Loucy (cell line): ENCODE results near the gene BPIFB3.

Experiments
- H2AFZ ChIP-seq: fragments of 200-600 bp; sonication (generic); 2 replicates; pipeline ENCODE4 v1.6.0; 2016; ENCODE audit warnings: antibody characterized with exemption, mild to moderate bottlenecking, low read length, moderate library complexity
- H3F3A ChIP-seq: fragments of 200-600 bp; 2 replicates; pipeline ENCODE4 v1.6.0; 2016; ENCODE audit warnings: antibody characterized with exemption, low read depth, mild to moderate bottlenecking
- H3K27me3 ChIP-seq: fragments of 200-600 bp; sonication (generic); 2 replicates; pipeline ENCODE4 v1.6.1; 2014; ENCODE audit warnings: low read length, mild to moderate bottlenecking; ENCODE audit not compliant: insufficient read depth, poor library complexity, severe bottlenecking
- H3K36me3 ChIP-seq: fragments of 200-600 bp; sonication (generic); 2 replicates; pipeline ENCODE4 v1.6.1; 2016; ENCODE audit warnings: low read length; ENCODE audit not compliant: insufficient read depth
- H3K4me1 ChIP-seq: fragments of 200-600 bp; sonication (generic); 2 replicates; pipeline ENCODE4 v1.5.1; 2014; ENCODE audit warnings: low read length, mild to moderate bottlenecking; ENCODE audit not compliant: insufficient read depth, poor library complexity, severe bottlenecking
- H3K4me2 ChIP-seq: fragments of 200-600 bp; sonication (generic); 2 replicates; pipeline ENCODE4 v1.6.0; 2014; ENCODE audit warnings: antibody characterized with exemption, low read length, low read depth, mild to moderate bottlenecking; ENCODE audit not compliant: poor library complexity, severe bottlenecking
- H3K4me3 ChIP-seq: fragments of 200-600 bp; sonication (generic); 2 replicates; pipeline ENCODE4 v1.5.1; 2014; ENCODE audit warnings: low read length, mild to moderate bottlenecking, mixed read lengths; ENCODE audit not compliant: poor library complexity, severe bottlenecking
- H3K79me2 ChIP-seq: fragments of 200-600 bp; sonication (generic); 2 replicates; pipeline ENCODE4 v1.6.1; 2014; ENCODE audit warnings: low read length; ENCODE audit not compliant: insufficient read depth
- H3K9ac ChIP-seq: fragments of 200-600 bp; sonication (generic); 2 replicates; pipeline ENCODE4 v1.6.0; 2014; ENCODE audit warnings: mild to moderate bottlenecking, low read depth, low read length, moderate library complexity; ENCODE audit not compliant: poor library complexity, severe bottlenecking
- H3K9me2 ChIP-seq: fragments of 200-600 bp; sonication (generic); replicated peaks from 2 replicates; pipeline ENCODE4 v1.6.1; 2016; ENCODE audit warnings: low read depth, low read length, mixed read lengths
- H3K9me3 ChIP-seq: fragments of 200-600 bp; sonication (generic); 2 replicates; pipeline ENCODE4 v1.6.1; 2014; ENCODE audit warnings: mild to moderate bottlenecking, antibody characterized with exemption, low read length, low read depth; ENCODE audit not compliant: insufficient read depth
- H4K20me1 ChIP-seq: fragments of 200-600 bp; sonication (generic); 2 replicates; pipeline ENCODE4 v1.6.0; 2014; ENCODE audit warnings: antibody characterized with exemption, low read length, mild to moderate bottlenecking; ENCODE audit not compliant: insufficient read depth, poor library complexity, severe bottlenecking
- EZH2phosphoT487 ChIP-seq: fragments of 200-600 bp; IDR thresholded peaks from 2 replicates; pipeline ENCODE4 v1.6.1; 2018; ENCODE audit warnings: antibody characterized with exemption, mild to moderate bottlenecking, moderate library complexity, borderline replicate concordance
- TF ChIP-seq, protein P1 (sequence below): fragments of 200-600 bp; sonication (generic); conservative IDR thresholded peaks from 2 replicates; pipeline ENCODE4 v1.5.1; 2014; ENCODE audit warnings: mild to moderate bottlenecking, antibody characterized with exemption, low read length

The BPIFB3 gene

GRCh38 chr20:33030076-33030475 is 23.6 kb upstream of the BPIFB3 start:
- no peak for TF ChIP-seq EZH2phosphoT487
- H3K9me3 ChIP-seq: no peaks in the 10 kb centered on the region
- no peak overlapping the region for H3K4me3 ChIP-seq
- H3F3A ChIP-seq: no peaks in the 10 kb centered on the region
- no peaks in the 10 kb centered on the region for H4K20me1 ChIP-seq
- H3K9ac ChIP-seq: no peak overlapping the region
- H3K36me3 ChIP-seq: no peaks in the 10 kb centered on the region
- no peak overlapping the region for H2AFZ ChIP-seq
- H3K4me2 ChIP-seq: no peak overlapping the region
- no peaks in the 10 kb centered on the region for H3K27me3 ChIP-seq
- no peaks in the 10 kb centered on the region for H3K4me1 ChIP-seq
- H3K79me2 ChIP-seq: no peaks in the 10 kb centered on the region
- H3K9me2 ChIP-seq: no peaks in the 10 kb centered on the region

DNA sequence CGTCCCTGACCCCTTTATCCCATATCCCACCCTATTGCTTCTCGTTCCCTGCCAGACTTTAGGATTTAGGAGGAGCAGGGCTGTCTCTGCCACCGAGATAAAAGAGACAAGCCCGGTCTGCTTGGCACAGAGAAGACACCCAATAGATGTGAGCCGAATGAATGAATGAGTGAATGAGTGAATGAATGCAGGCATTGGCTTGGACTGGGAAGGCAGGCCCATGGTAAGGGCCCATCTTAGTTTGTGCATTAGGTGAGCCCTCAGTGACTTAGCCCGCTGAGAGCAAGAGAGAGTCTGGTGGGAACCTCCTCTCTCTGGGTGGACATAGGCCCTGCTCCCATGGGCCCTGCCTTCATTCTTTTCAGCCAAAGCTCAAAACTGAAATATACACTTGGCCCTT is 23.1 kb upstream of the BPIFB3 start:
- no peaks in the 10 kb centered on the region for H4K20me1 ChIP-seq
- H3K9me2 ChIP-seq: no peaks in the 10 kb centered on the region
- no peaks in the 10 kb centered on the region for H3F3A ChIP-seq
- H3K4me1 ChIP-seq: no peaks in the 10 kb centered on the region
- no peak for TF ChIP-seq EZH2phosphoT487
- TF ChIP-seq, protein P1, sequence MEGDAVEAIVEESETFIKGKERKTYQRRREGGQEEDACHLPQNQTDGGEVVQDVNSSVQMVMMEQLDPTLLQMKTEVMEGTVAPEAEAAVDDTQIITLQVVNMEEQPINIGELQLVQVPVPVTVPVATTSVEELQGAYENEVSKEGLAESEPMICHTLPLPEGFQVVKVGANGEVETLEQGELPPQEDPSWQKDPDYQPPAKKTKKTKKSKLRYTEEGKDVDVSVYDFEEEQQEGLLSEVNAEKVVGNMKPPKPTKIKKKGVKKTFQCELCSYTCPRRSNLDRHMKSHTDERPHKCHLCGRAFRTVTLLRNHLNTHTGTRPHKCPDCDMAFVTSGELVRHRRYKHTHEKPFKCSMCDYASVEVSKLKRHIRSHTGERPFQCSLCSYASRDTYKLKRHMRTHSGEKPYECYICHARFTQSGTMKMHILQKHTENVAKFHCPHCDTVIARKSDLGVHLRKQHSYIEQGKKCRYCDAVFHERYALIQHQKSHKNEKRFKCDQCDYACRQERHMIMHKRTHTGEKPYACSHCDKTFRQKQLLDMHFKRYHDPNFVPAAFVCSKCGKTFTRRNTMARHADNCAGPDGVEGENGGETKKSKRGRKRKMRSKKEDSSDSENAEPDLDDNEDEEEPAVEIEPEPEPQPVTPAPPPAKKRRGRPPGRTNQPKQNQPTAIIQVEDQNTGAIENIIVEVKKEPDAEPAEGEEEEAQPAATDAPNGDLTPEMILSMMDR: no peak
- H3K9me3 ChIP-seq: no peaks in the 10 kb centered on the region
- H3K27me3 ChIP-seq: no peaks in the 10 kb centered on the region
- no peaks in the 10 kb centered on the region for H3K79me2 ChIP-seq
- H3K9ac ChIP-seq: no peak overlapping the region
- H3K36me3 ChIP-seq: no peaks in the 10 kb centered on the region
- H3K4me2 ChIP-seq: no peak overlapping the region
- H3K4me3 ChIP-seq: no peak overlapping the region
- H2AFZ ChIP-seq: no peak overlapping the region

DNA sequence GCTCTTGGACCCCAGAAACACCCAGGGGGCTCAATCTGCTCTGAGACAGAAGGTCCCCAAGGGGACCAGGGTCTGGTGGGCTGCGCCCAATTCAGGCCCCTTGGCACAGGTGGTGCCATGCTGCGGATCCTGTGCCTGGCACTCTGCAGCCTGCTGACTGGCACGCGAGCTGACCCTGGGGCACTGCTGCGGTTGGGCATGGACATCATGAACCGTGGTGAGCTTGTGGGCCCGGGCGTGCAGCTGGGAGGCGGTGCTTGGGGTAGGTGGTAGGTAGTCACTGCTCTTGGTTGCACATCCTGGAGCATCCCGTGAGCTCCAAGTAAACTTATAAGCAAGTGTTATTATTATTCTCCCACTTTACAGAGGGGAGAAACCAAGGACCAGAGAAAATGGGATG is 22.2 kb upstream of the BPIFB3 start, which contains the start of gene BPIFB6:
Gene BPIFB6, plus strand, starts transcription at position 118 of the 400 bp plus-strand sequence. Its CDS starts 0 bp downstream, at position 118.
- Histone ChIP-seq H3K4me2 (no peak within 1 kb of the TSS), H3F3A (no peaks in the 10 kb centered on the region), H3K4me1 (no peaks in the 10 kb centered on the region), H3K9ac (no peak within 1 kb of the TSS), H3K27me3 (no peaks in the 10 kb centered on the region), H4K20me1 (no peaks in the 10 kb centered on the region), H3K9me3 (no peaks in the 10 kb centered on the region), H2AFZ (no peak within 1 kb of the TSS), H3K36me3 (no peaks in the 10 kb centered on the region), H3K4me3 (no peak within 1 kb of the TSS), H3K79me2 (no peaks in the 10 kb centered on the region), H3K9me2 (no peaks in the 10 kb centered on the region)
- TF ChIP-seq EZH2phosphoT487: no peak
- TF ChIP-seq, protein P1: no peak

- no peak overlapping the region for H2AFZ ChIP-seq
- no peaks in the 10 kb centered on the region for H3K4me1 ChIP-seq
- TF ChIP-seq, protein P1: no peak
- no peak for TF ChIP-seq EZH2phosphoT487
- H3F3A ChIP-seq: no peaks in the 10 kb centered on the region
- H4K20me1 ChIP-seq: no peaks in the 10 kb centered on the region
- no peak overlapping the region for H3K4me2 ChIP-seq
- no peaks in the 10 kb centered on the region for H3K27me3 ChIP-seq
- H3K9me2 ChIP-seq: no peaks in the 10 kb centered on the region
- H3K4me3 ChIP-seq: no peak overlapping the region
- H3K36me3 ChIP-seq: no peaks in the 10 kb centered on the region
- H3K79me2 ChIP-seq: no peaks in the 10 kb centered on the region
- no peaks in the 10 kb centered on the region for H3K9me3 ChIP-seq
- no peak overlapping the region for H3K9ac ChIP-seq
These were observed 21.1 kb upstream of the BPIFB3 start for GRCh38 chr20:33032555-33032954.
